Measurements from ENCODE around the gene F5. TPM values are rescaled to one million over a fixed set of nuclear protein-coding genes. Genes with fewer than 3 reads are reported as not detected.

Gene F5
- total and polyA plus RNA-seq, 9 of the 15 experiments (the other 6 are each of a cell fraction or from before 2014, with no cell fraction given) = 0.03 to 0.13 TPM; not detected in 7

- TF ChIP-seq ZNF511 (CRISPR knock-in tag; IDR thresholded peaks at IDR 0.05) (peak; percentile 70), FIP1L1 (IDR thresholded peaks at IDR 0.05; ENCODE audit: low read depth, low read length, poor library complexity, severe bottlenecking) (peak; percentile 93), ZMIZ1 (IDR thresholded peaks at IDR 0.05; ENCODE audit: low read depth in 2 of 2, low read length in 2 of 2) (0 out of 4 replicates have a peak, but pooled peaks of 1 of the 2 experiments have one; percentile 53), LEF1 (IDR thresholded peaks at IDR 0.05) (no peak), TCF3 (CRISPR knock-in tag; IDR thresholded peaks at IDR 0.05) (no peak), YY1 (IDR thresholded peaks at IDR 0.05; ENCODE audit: borderline replicate concordance in 1 of 3, control insufficient read depth in 1 of 3, extremely low read depth in 1 of 3, insufficient read depth in 3 of 3, insufficient read length in 1 of 3, insufficient replicate concordance in 2 of 3, low read depth in 1 of 3, low read length in 2 of 3) (peak in 2 of 3 experiments; percentile 73 to 81), LCOR (CRISPR knock-in tag; IDR thresholded peaks at IDR 0.05) (peak; percentile 75; the same call in 1 of the 2 replicates), RBM17 (IDR thresholded peaks at IDR 0.05; ENCODE audit: borderline replicate concordance, low read depth, low read length) (no peak), CXXC5 (CRISPR knock-in tag; IDR thresholded peaks at IDR 0.05) (peak; percentile 93), MITF (IDR thresholded peaks at IDR 0.05) (peak; percentile 58), HDGF (IDR thresholded peaks at IDR 0.05) (no peak), DACH1 (IDR thresholded peaks at IDR 0.05; ENCODE audit: partially characterized antibody) (peak; percentile 60), FOXJ3 (CRISPR knock-in tag; IDR thresholded peaks at IDR 0.05) (no peak), MAFF (IDR thresholded peaks at IDR 0.05; ENCODE audit: low read length) (no peak), NR1H2 (CRISPR knock-in tag; IDR thresholded peaks at IDR 0.05) (no peak), MXI1 (IDR thresholded peaks at IDR 0.05; ENCODE audit: low read depth, low read length) (peak; percentile 54), ZFP36 (IDR thresholded peaks at IDR 0.05; ENCODE audit: low read depth, low read length, partially characterized antibody) (no peak), GMEB1 (CRISPR knock-in tag; IDR thresholded peaks at IDR 0.05) (peak; percentile 73)
Observed at GRCh38 chr1:169485431-169486280, 100.6 kb downstream of the F5 start, which contains the start of gene SLC19A2 (continued).
